ENCODE results near the gene PSENEN. TPM values are rescaled to one million over a fixed set of nuclear protein-coding genes. Genes with fewer than 3 reads are reported as not detected.

The PSENEN gene, protein sequence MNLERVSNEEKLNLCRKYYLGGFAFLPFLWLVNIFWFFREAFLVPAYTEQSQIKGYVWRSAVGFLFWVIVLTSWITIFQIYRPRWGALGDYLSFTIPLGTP
- total RNA-seq = 14.0 and 15.2 TPM in 2 replicates

DNA sequence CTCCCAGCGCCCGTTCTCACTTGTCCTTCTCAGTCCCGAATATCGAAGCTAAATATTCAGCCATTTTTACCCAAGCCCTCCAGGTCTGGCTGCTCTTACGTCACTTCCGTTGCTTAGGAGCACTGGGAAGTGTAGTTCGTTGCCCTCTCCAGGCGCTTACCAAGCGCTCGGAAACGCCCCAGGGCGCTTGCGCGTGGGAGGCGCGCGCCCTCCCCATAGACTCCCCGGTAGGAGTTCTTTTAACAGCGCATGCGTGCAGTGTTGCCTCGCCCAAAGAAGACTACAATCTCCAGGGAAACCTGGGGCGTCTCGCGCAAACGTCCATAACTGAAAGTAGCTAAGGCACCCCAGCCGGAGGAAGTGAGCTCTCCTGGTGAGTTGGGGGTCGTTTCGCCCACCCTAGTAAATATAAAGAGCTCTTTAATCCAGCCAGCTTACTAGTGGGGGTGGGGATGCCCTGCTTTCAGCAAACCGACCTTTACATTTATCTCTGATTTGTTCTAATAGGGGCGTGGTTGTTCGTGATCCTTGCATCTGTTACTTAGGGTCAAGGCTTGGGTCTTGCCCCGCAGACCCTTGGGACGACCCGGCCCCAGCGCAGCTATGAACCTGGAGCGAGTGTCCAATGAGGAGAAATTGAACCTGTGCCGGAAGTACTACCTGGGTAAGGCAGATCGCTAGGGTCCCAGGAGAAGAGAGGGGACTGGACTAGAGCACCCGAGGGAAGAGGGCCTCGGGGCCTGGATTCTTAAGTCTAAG, at the start of gene PSENEN, which contains the start of gene U2AF1L4:
Gene PSENEN (plus strand): TSS at position 324 of the 759 bp plus-strand sequence. CDS start 280 bp downstream, at position 604.
Gene U2AF1L4 (minus strand): TSS at position 91 of the 759 bp plus-strand sequence. CDS start 27 bp downstream, at position 64.

DNA sequence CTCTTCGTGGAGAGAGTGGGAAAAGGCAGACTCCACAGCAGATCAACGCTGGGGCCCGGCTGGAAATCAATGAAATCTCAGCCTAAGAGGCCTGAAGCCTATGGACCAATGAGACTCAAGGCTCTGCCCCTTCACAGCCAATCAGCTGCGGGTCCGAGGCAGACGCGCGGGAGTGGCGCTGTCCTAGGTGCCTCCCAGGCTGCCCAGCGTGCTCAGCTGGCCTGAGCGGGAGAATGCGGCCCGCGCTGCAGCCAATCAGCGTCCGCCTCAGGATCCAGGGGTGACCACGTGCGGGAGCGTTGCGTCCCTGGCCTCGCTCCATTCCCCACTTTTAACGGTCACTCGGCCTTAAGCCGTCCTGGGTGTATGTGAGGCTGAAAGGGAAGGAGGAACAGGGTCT, 41.2 kb upstream of the PSENEN start, which contains the start of gene ZBTB32:
Gene ZBTB32 (plus strand): TSS at position 341 of the 400 bp plus-strand sequence. CDS start 10,069 bp downstream, outside the sequence.

DNA sequence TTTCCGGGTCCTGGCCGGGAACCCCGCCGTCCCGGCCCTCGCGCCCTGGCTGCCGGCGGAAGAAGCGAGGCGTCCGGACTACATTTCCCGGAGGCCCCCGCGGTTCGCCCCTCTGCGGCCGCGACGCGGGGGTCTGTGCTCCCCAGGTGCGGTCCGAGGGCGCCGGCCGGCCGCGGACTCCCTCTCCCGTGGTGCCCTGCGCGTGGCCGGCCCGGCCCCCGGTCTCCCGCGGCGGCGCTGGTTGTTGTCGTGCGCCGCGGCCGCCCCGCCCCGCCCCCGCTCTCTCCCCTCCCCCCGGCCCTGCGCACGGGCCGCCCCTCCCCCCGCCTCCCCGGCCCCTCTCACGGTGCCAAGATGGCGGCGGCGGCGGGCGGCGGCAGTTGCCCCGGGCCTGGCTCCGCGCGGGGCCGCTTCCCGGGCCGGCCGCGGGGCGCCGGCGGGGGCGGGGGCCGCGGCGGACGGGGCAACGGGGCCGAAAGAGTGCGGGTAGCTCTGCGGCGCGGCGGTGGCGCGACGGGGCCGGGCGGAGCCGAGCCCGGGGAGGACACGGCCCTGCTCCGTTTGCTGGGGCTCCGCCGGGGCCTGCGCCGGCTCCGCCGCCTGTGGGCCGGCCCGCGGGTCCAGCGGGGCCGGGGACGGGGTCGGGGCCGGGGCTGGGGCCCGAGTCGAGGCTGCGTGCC, 27.6 kb upstream of the PSENEN start, which contains the start of gene KMT2B:
Gene KMT2B (plus strand): TSS at position 339 of the 680 bp plus-strand sequence. CDS start 16 bp downstream, at position 355.

DNA sequence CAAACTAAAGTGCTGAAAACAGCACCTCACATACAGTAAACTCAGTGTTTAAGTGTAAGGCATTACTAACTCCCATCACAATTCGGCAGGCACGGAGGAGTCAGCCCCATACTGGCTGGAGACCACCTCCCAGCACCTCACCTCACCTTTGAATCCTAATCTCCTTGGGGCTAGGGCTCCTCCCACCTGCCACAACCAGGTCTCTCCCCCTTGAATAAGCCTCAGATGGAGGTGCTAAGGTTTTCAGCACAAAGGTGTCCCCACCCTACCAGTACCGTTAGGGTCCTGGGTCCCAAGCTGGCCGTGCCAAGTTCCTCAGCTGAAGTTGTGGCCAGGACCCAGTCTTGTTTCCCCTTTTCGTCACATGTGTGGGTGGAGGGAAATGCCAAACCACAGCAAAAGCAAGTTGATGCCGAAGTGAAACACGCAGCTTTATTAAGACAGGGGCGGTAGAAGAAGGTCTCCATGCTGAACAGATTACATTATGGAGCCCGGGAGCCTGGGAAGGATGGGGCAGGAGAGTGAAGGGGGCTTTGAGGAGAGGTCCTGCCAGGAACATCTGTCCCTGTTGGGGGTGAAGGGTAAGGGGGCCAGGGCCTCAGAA, 3.2 kb upstream of the PSENEN start, which contains the start of gene IGFLR1:
Gene IGFLR1 (minus strand): TSS at position 332 of the 604 bp plus-strand sequence. CDS start 1,272 bp downstream, outside the sequence.

DNA sequence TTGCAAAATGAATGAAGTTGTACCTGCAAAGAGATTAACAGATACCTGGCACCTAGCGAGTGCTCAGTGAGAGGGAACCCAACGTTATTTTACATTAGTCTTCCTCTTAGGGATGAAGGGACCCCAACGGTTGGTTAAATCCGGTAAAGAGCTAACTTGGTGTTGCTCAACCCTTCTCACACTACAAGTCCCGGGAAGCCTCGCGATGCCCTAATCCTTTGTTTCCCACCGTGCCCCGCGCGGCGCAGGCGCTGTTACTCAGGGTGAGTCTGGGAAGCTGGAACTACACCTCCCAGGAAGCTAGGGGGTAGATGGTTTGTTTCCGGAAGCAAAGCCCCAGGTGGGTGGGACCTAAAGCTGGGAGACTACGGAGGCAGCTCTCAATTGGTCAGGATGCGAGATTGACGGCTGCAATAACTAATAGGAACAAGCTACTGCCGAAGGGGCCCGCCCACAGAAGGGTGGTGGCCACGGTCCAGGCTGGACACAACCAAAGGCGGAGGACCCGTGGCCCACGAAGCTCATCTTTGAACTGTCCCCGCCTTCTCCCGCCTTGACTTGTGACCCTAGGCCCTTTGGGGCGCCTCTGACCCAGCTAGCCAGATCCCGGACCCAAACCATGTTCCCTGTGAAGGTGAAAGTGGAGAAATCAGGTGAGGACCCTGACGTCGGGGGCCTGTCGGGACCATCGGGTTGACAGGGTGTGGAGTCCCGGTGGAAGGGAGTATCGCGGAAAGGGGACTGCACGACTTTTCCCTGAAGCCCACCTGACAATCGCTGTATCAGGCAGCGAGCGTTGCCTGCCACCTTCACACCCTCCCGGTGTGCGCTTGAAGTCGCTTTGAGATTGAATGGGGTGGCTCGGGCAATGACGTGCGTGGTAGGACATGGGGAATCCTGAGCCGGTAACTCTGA, 2.9 kb downstream of the PSENEN start, which contains the start of gene LIN37:
Gene LIN37 (plus strand): TSS at position 471 of the 915 bp plus-strand sequence. CDS start 149 bp downstream, at position 620.

DNA sequence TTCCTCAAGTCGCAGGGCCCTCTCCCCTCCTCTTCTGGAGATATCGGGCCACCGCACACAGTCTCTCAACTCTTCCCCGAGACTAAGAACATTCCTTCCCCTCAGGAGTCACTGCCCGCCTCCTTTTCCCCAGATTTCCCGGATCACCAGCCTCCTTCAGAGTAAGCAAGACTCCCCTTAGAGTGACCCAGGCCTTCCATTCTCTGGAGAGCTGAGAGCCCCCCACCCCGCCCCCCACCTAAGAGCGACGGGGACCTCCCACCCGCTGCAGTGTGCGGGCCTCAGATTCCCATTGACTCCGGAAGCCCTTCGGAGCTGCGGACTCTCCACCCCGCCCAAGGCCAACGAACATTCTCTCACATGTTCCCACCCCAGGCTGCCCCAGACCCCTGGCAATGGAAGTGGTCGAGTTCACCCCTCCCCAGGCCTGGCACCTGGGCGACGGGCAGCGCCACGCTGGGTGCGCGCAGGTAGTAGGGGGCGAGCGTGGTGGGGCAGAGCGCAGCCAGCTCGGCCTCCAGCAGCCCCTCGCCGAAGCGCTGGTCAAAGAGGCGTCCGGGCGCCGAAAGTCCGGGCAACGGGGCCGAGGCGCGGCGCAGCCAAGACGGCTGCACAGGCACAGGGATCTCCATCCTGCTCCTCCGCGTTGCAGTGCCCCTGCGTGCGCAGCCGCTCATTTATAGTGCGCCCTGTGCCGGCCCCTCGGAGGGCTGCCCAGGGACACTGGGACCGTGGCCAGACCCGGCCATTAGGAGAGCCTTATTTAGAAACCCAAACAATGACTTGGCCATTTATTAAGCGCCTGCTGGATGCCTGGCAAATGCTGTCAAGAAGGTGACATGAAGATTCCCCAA, 11.2 kb downstream of the PSENEN start, which contains the start of gene HSPB6:
Gene HSPB6 (minus strand): TSS at position 653 of the 854 bp plus-strand sequence. CDS start 21 bp downstream, at position 632.

DNA sequence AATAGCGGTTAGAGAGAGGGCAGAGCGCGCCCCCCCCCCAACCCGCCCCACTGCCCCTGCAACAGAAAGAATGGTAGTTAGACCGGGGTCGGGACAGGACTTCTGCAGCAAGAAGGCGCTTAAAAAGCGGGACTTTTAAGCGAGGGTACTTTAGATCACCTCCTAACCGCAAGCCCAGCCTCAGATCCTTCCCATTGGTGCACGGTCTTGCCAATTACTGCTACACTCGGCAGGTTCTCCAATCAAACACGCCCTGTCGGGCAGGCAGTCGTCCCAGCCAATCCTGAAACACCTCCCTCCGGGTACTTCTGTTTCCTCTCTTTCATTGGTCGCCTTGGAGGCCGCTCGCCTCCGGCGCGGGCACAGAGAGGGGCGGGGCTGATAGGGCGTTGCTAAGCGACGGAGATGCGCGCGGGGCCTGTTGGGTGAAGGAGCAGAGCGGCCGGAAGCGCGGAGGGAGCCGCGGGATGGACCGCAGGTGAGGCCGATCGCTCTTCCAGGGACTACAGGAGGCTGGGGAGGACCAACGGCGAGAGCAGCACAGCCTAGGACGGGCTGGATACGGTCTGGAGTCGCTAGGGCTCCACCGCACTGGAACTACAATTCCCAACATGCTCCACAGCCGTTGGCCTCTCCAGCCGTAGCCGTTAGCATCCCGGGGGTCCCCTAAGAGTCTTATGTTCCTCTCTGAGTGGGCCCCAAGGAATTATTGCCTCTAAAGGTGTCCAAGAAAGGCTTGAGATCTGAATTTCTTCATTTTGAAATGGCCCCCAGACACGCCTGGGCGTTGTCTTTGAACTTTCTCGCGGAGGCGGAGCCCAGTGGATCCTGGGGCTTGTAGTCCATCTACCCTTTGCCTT, 12.5 kb downstream of the PSENEN start, which contains the start of gene PROSER3:
Gene PROSER3 (plus strand): TSS at position 428 of the 860 bp plus-strand sequence. CDS start 40 bp downstream, at position 468.

DNA sequence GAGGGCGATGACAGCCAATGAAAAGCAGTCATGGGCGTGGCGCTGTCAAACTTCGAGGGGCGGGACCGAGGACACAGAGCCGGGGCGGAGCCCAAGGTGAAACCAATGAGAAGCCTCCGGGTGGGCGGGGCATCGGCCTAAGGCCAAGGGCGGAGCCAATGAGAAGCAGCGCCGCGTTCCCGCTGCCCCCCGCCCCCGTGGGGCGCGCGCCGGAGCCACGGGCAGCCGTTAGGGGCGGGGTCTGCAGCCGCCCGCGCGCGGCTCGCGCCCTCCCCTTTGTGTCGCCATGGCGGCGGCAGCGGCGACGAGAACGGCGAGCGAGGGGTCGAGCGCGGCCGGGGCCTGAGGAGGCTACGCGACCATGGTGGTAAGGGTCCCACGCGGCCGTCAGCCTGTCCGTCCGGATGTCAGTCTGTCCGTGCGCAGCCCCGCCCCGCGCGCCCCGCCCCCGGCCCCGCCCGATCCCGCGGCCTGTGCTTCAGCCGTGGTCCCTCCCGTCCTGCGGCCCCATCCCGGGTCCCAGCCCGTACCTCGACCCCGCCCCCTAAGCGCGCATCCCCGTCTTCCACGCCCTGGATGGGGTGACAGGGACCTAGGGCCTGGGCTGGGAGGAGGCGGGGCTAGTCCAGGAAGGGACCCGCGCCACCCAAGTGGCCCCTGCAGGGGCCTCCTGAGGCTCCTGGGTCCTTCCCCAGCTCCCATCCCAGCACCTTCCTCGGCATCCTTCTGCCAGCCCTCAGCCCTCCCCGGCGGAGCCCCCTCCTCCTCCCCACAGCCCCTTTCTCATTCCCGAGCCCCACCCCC, 30.0 kb downstream of the PSENEN start, which contains the start of gene ARHGAP33:
Gene ARHGAP33 (plus strand): TSS at position 267 of the 804 bp plus-strand sequence. CDS start 95 bp downstream, at position 362.

Other genes with a start within 250 kb of the PSENEN start
- not detected in 2 replicates for gene DMKN, start 232.0 kb upstream of the PSENEN start, total RNA-seq
- gene SBSN, start 217.3 kb upstream of the PSENEN start, total RNA-seq = not detected in 2 replicates
- not detected in 2 replicates for gene GAPDHS, start 212.2 kb upstream of the PSENEN start, total RNA-seq
- gene TMEM147, start 200.0 kb upstream of the PSENEN start, total RNA-seq = 72.6 and 78.6 TPM in 2 replicates
- not detected in 2 replicates for gene ATP4A, start 182.0 kb upstream of the PSENEN start, total RNA-seq
- gene PMIS2, start 159.5 kb upstream of the PSENEN start, total RNA-seq = not detected in 2 replicates
- gene HAUS5, start 132.9 kb upstream of the PSENEN start, total RNA-seq = 6.8 and 9.9 TPM in 2 replicates
- gene RBM42, start 116.6 kb upstream of the PSENEN start, total RNA-seq = 48.3 and 53.3 TPM in 2 replicates
- gene ETV2, start 103.9 kb upstream of the PSENEN start, total RNA-seq = 0.30 TPM in 1 of 2 replicates, not detected in the other
- 282 and 403 TPM in 2 replicates for gene COX6B1, start 97.3 kb upstream of the PSENEN start, total RNA-seq
- not detected in 2 replicates for gene UPK1A, start 79.1 kb upstream of the PSENEN start, total RNA-seq
- gene ZBTB32, start 41.1 kb upstream of the PSENEN start, total RNA-seq = not detected in 2 replicates
- 3.6 and 7.0 TPM in 2 replicates for gene KMT2B, start 27.6 kb upstream of the PSENEN start, total RNA-seq
- gene IGFLR1, start 3.2 kb upstream of the PSENEN start, total RNA-seq = 0.91 and 4.2 TPM in 2 replicates
- gene U2AF1L4, start 233 bp upstream of the PSENEN start, total RNA-seq = 3.9 and 14.0 TPM in 2 replicates
- gene LIN37, start 2.9 kb downstream of the PSENEN start, total RNA-seq = 5.2 and 9.0 TPM in 2 replicates
- gene HSPB6, start 11.4 kb downstream of the PSENEN start, total RNA-seq = 0.65 and 3.0 TPM in 2 replicates
- gene PROSER3, start 12.5 kb downstream of the PSENEN start, total RNA-seq = 2.6 and 4.0 TPM in 2 replicates
- gene ARHGAP33, start 29.9 kb downstream of the PSENEN start, total RNA-seq = 2.6 and 4.0 TPM in 2 replicates
- gene PRODH2, start 67.2 kb downstream of the PSENEN start, total RNA-seq = not detected in 2 replicates
- not detected in 2 replicates for gene NPHS1, start 106.9 kb downstream of the PSENEN start, total RNA-seq
- gene KIRREL2, start 111.3 kb downstream of the PSENEN start, total RNA-seq = 0.15 TPM in 1 of 2 replicates, not detected in the other
- gene APLP1, start 122.9 kb downstream of the PSENEN start, total RNA-seq = 1.2 and 5.5 TPM in 2 replicates
- 1.6 and 17.5 TPM in 2 replicates for gene NFKBID, start 154.9 kb downstream of the PSENEN start, total RNA-seq
- gene HCST, start 156.9 kb downstream of the PSENEN start, total RNA-seq = not detected in 2 replicates
- gene TYROBP, start 162.6 kb downstream of the PSENEN start, total RNA-seq = not detected in 2 replicates
- gene LRFN3, start 190.7 kb downstream of the PSENEN start, total RNA-seq = 1.3 and 2.4 TPM in 2 replicates
- 10.9 and 18.2 TPM in 2 replicates for gene SDHAF1, start 249.5 kb downstream of the PSENEN start, total RNA-seq